H9 (cell line): ENCODE data around the gene SPRYD3. TPM values are rescaled to one million over a fixed set of nuclear protein-coding genes. Genes with fewer than 3 reads are reported as not detected.

Source experiments
- DNase-seq: peaks from one replicate; pipeline ENCODE4 v3.0.0-alpha.2; 2017
- H2AFZ ChIP-seq: one replicate; pipeline ENCODE4 v1.6.1; 2013; ENCODE audit warnings: mild to moderate bottlenecking, low read length, control low read depth, moderate library complexity
- H2AK5ac ChIP-seq: 2 replicates; pipeline ENCODE4 v1.6.1; 2013; ENCODE audit warnings: low read length, control low read depth, mixed read lengths; ENCODE audit not compliant: insufficient read length
- H2BK120ac ChIP-seq: one replicate; pipeline ENCODE4 v1.6.1; 2013; ENCODE audit warnings: low read depth, mild to moderate bottlenecking, low read length, control low read depth, inconsistent platforms; ENCODE audit not compliant: poor library complexity, severe bottlenecking
- H2BK12ac ChIP-seq: 2 replicates; pipeline ENCODE4 v1.6.1; 2013; ENCODE audit warnings: low read length, control low read depth, mixed read lengths, low read depth; ENCODE audit not compliant: insufficient read length
- H2BK15ac ChIP-seq: 2 replicates; pipeline ENCODE4 v1.6.1; 2013; ENCODE audit warnings: low read depth, low read length, control low read depth
- H2BK20ac ChIP-seq: one replicate; pipeline ENCODE4 v1.6.1; 2013; ENCODE audit warnings: low read depth, mild to moderate bottlenecking, low read length, control low read depth, inconsistent platforms; ENCODE audit not compliant: poor library complexity, severe bottlenecking
- H2BK5ac ChIP-seq: 2 replicates; pipeline ENCODE4 v1.6.1; 2013; ENCODE audit warnings: low read length, control low read depth, mixed read lengths; ENCODE audit not compliant: insufficient read length
- H3K14ac ChIP-seq: 2 replicates; pipeline ENCODE4 v1.6.1; 2013; ENCODE audit warnings: low read length, control low read depth; ENCODE audit not compliant: insufficient read depth
- H3K18ac ChIP-seq: 2 replicates; pipeline ENCODE4 v1.6.1; 2013; ENCODE audit warnings: low read depth, mild to moderate bottlenecking, mixed read lengths, low read length, control low read depth; ENCODE audit not compliant: insufficient read length
- H3K23ac ChIP-seq: 2 replicates; pipeline ENCODE4 v1.6.1; 2013; ENCODE audit warnings: low read length, control low read depth, mixed read lengths, low read depth; ENCODE audit not compliant: insufficient read length
- H3K23me2 ChIP-seq: 2 replicates; pipeline ENCODE4 v1.6.1; 2013; ENCODE audit warnings: low read depth, mild to moderate bottlenecking, mixed read lengths, low read length, control low read depth; ENCODE audit not compliant: insufficient read length, poor library complexity, severe bottlenecking
- H3K27ac ChIP-seq: 2 replicates; pipeline ENCODE4 v1.5.1; 2013; ENCODE audit warnings: low read length, control low read depth, mixed read lengths, low read depth; ENCODE audit not compliant: insufficient read length
- H3K27me3 ChIP-seq: 2 replicates; pipeline ENCODE4 v1.6.1; 2013; ENCODE audit warnings: low read length, control low read depth, inconsistent platforms; ENCODE audit not compliant: insufficient read depth
- H3K4ac ChIP-seq: 2 replicates; pipeline ENCODE4 v1.6.1; 2013; ENCODE audit warnings: low read depth, mild to moderate bottlenecking, control low read depth, inconsistent platforms, low read length, moderate library complexity
- H3K4me1 ChIP-seq: 2 replicates; pipeline ENCODE4 v1.6.1; 2013; ENCODE audit warnings: low read length, control low read depth, inconsistent platforms; ENCODE audit not compliant: insufficient read depth
- H3K4me2 ChIP-seq: 2 replicates; pipeline ENCODE4 v1.6.1; 2013; ENCODE audit warnings: low read length, control low read depth, mixed read lengths; ENCODE audit not compliant: insufficient read length, insufficient read depth
- H3K56ac ChIP-seq: 2 replicates; pipeline ENCODE4 v1.6.1; 2013; ENCODE audit warnings: low read depth, mild to moderate bottlenecking, mixed read lengths, low read length, control low read depth; ENCODE audit not compliant: insufficient read length
- H3K79me1 ChIP-seq: 2 replicates; pipeline ENCODE4 v1.6.1; 2013; ENCODE audit warnings: low read depth, mild to moderate bottlenecking, moderate library complexity, low read length, control low read depth, inconsistent platforms; ENCODE audit not compliant: insufficient read depth, poor library complexity, severe bottlenecking
- H3K79me2 ChIP-seq: 2 replicates; pipeline ENCODE4 v1.6.1; 2013; ENCODE audit warnings: low read length, control low read depth, inconsistent platforms; ENCODE audit not compliant: insufficient read depth
- H3K9ac ChIP-seq: 2 replicates; pipeline ENCODE4 v1.6.1; 2013; ENCODE audit warnings: low read length, control low read depth, mixed read lengths; ENCODE audit not compliant: insufficient read length; ENCODE audit errors: extremely low read depth
- H3K9me3 ChIP-seq: one replicate; pipeline ENCODE4 v1.6.1; 2013; ENCODE audit warnings: low read depth, low read length, inconsistent platforms; ENCODE audit not compliant: control insufficient read depth
- H3T11ph ChIP-seq: one replicate; pipeline ENCODE4 v1.6.1; 2013; ENCODE audit warnings: mild to moderate bottlenecking, low read length, control low read depth, inconsistent platforms
- H4K20me1 ChIP-seq: one replicate; pipeline ENCODE4 v1.6.1; 2013; ENCODE audit not compliant: control insufficient read depth, insufficient read length, insufficient read depth
- H4K5ac ChIP-seq: 2 replicates; pipeline ENCODE4 v1.6.1; 2013; ENCODE audit warnings: low read depth, mild to moderate bottlenecking, mixed read lengths, low read length, control low read depth; ENCODE audit not compliant: insufficient read length
- H4K8ac ChIP-seq: replicated peaks from 2 replicates; pipeline ENCODE4 v1.6.1; 2013; ENCODE audit warnings: low read length, control low read depth, mixed read lengths, low read depth; ENCODE audit not compliant: insufficient read length
- H4K91ac ChIP-seq: 2 replicates; pipeline ENCODE4 v1.6.1; 2013; ENCODE audit warnings: low read depth, mild to moderate bottlenecking, moderate library complexity, mixed read lengths, low read length, control low read depth; ENCODE audit not compliant: insufficient read length
- H3K27ac Mint-ChIP-seq, 3 experiments: 2 replicates in 2 of 3; 3 replicates in 1 of 3; pipeline ENCODE4 v1.8.0; 2020 to 2021; ENCODE audit warnings: mixed read lengths in 3 of 3, mild to moderate bottlenecking in 1 of 3, moderate library complexity in 1 of 3
- H3K27me3 Mint-ChIP-seq: 2 replicates; pipeline ENCODE4 v1.8.0; 2021; ENCODE audit warnings: low read depth, mild to moderate bottlenecking, moderate library complexity, mixed read lengths
- H3K36me3 Mint-ChIP-seq, 3 experiments: 2 replicates in 2 of 3; 3 replicates in 1 of 3; pipeline ENCODE4 v1.8.0; 2020 to 2021; ENCODE audit warnings: low read depth in 3 of 3, mixed read lengths in 3 of 3; ENCODE audit not compliant: insufficient read depth in 1 of 3
- H3K4me1 Mint-ChIP-seq, 2 experiments: 2 replicates each; pipeline ENCODE4 v1.8.0; 2020; ENCODE audit warnings: mixed read lengths in 2 of 2
- H3K4me3 Mint-ChIP-seq, 2 experiments: 2 replicates in 1 of 2; 3 replicates in 1 of 2; pipeline ENCODE4 v1.8.0; 2020 to 2021; ENCODE audit warnings: mild to moderate bottlenecking in 2 of 2, mixed read lengths in 2 of 2, moderate library complexity in 1 of 2
- H3K9me3 Mint-ChIP-seq, 2 experiments: 2 replicates in 1 of 2; 3 replicates in 1 of 2; pipeline ENCODE4 v1.8.0; 2020; ENCODE audit warnings: mild to moderate bottlenecking in 2 of 2, mixed read lengths in 2 of 2, moderate library complexity in 1 of 2
- WGBS: extraction: QIAGEN DNeasy Blood & Tissue Kit; methylation state at CpG from one replicate; pipeline ENCODE4 v1.1.7; 2013; ENCODE audit warnings: missing lambda C conversion rate, low lambda C conversion rate, mixed read lengths; ENCODE audit not compliant: insufficient read length; ENCODE audit errors: extremely low coverage; 5-methylcytosine and 5-hydroxymethylcytosine counted together
- total RNA-seq: library from RNA; stranded (reverse); gene quantifications from 2 replicates; pipeline ENCODE4 v1.2.1, GENCODE V29; 2021
- TF ChIP-seq, protein P1 (sequence below): fragments of 200-600 bp; sonication (generic); conservative IDR thresholded peaks from 3 replicates; pipeline ENCODE4 v1.8.0; 2021; ENCODE audit warnings: antibody characterized with exemption, mild to moderate bottlenecking

SPRYD3 gene
- total RNA-seq, 1 experiment from 2014 or later, result 6.5 TPM

DNA sequence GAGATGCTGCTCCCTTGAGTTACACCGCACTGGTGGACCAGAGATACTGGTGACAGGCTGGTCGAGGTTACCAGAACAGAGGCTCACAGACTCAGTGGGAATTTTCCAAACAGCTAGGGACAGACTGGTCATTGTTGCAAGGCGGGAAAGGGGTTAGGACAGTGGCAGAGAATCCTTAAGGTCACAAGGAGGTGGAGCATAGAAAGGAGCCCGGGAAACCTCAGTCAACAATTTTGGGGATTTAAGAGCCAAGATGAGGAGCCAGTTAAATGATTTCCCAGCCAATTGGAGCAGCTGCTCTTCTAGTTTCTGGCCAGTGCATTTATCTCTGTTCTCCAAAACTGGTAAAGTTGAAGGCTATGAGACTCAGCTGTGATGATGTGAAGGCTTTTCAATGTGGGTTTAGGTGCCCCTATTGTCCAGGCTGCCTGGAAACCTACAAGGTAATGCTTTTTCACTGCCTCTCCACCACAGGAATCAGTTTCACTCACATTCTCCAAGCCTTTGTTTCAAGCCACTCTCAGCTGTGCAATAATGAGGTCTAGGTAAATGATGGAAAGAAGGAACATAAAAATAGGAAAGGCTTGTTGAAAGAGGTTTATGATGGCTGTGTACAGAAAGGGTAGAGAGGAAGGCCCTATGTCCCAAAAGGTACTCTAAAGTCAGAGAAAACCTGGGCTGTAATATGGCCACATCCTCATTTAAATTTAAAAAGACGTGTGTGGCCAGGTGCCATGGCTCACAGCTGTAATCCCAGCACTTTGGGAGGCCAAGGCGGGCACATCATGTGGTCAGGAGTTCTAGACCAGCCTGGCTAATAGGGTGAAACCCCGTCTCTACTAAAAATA lies 36.4 kb downstream of the SPRYD3 start:
- H4K5ac ChIP-seq, result no peak overlapping the region
- H2BK20ac ChIP-seq, result no peak overlapping the region
- H4K91ac ChIP-seq, result no peak overlapping the region
- H3K9me3 ChIP-seq, result no peaks in the 10 kb centered on the region
- H3T11ph ChIP-seq, result no peak overlapping the region
- no CpG with 5 or more reads among the region's 7 CpGs for WGBS
- no peak overlapping the region for H3K9ac ChIP-seq
- Mint-ChIP-seq H3K36me3 (peaks cover 21 to 44% (median 26%) of the 10 kb centered on the region in 3 experiments), H3K27ac (peak overlapping the region; percentile 18 to 93 (median 30); a peak in 6 of 7 replicates), H3K9me3 (no peaks in the 10 kb centered on the region; a peak in 1 of 5 replicates), H3K4me1 (peaks cover 50 to 62% of the 10 kb centered on the region in 2 experiments), H3K4me3 (no peak overlapping the region), H3K27me3 (peaks cover 37% of the 10 kb centered on the region)
- H2BK12ac ChIP-seq, result no peak overlapping the region
- no peak overlapping the region for H3K4me2 ChIP-seq
- no peak overlapping the region for H4K8ac ChIP-seq
- no peak overlapping the region for H3K23ac ChIP-seq
- no peak overlapping the region for H3K4ac ChIP-seq
- no peak overlapping the region for H2BK5ac ChIP-seq
- H3K4me1 ChIP-seq, result peaks cover 9% of the 10 kb centered on the region; the same call in 1 of the 2 replicates
- no peak overlapping the region for H3K14ac ChIP-seq
- H3K79me2 ChIP-seq, result no peaks in the 10 kb centered on the region
- no peak overlapping the region for H3K56ac ChIP-seq
- H3K27me3 ChIP-seq, result peaks cover 5% of the 10 kb centered on the region; the same call in 1 of the 2 replicates
- TF ChIP-seq, protein P1, sequence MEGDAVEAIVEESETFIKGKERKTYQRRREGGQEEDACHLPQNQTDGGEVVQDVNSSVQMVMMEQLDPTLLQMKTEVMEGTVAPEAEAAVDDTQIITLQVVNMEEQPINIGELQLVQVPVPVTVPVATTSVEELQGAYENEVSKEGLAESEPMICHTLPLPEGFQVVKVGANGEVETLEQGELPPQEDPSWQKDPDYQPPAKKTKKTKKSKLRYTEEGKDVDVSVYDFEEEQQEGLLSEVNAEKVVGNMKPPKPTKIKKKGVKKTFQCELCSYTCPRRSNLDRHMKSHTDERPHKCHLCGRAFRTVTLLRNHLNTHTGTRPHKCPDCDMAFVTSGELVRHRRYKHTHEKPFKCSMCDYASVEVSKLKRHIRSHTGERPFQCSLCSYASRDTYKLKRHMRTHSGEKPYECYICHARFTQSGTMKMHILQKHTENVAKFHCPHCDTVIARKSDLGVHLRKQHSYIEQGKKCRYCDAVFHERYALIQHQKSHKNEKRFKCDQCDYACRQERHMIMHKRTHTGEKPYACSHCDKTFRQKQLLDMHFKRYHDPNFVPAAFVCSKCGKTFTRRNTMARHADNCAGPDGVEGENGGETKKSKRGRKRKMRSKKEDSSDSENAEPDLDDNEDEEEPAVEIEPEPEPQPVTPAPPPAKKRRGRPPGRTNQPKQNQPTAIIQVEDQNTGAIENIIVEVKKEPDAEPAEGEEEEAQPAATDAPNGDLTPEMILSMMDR, result no peak
- H4K20me1 ChIP-seq, result no peaks in the 10 kb centered on the region
- H2BK15ac ChIP-seq, result no peak overlapping the region
- H2BK120ac ChIP-seq, result no peak overlapping the region
- H3K18ac ChIP-seq, result no peak overlapping the region
- peak overlapping the region; percentile 16 for H3K27ac ChIP-seq
- no peaks in the 10 kb centered on the region for H3K79me1 ChIP-seq
- peaks cover 10% of the 10 kb centered on the region for H3K23me2 ChIP-seq
- no peak overlapping the region for H2AK5ac ChIP-seq
- peak; percentile 50 for DNase-seq
- no peak overlapping the region for H2AFZ ChIP-seq
